Stimulated activated CD8-positive, alpha-beta memory T cell treated with anti-CD3 and anti-CD28 coated beads, Interleukin-2, amount 100 ng/mL, for 1 hour (primary cell): ENCODE results near the gene OR14A16.

Source experiments
- DNase-seq, 2 donors: peaks; one replicate each; pipeline ENCODE4 v3.0.0-alpha.2; 2020; ENCODE audit warnings: low read depth in 2 of 2

OR14A16 gene, protein sequence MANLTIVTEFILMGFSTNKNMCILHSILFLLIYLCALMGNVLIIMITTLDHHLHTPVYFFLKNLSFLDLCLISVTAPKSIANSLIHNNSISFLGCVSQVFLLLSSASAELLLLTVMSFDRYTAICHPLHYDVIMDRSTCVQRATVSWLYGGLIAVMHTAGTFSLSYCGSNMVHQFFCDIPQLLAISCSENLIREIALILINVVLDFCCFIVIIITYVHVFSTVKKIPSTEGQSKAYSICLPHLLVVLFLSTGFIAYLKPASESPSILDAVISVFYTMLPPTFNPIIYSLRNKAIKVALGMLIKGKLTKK

DNA sequence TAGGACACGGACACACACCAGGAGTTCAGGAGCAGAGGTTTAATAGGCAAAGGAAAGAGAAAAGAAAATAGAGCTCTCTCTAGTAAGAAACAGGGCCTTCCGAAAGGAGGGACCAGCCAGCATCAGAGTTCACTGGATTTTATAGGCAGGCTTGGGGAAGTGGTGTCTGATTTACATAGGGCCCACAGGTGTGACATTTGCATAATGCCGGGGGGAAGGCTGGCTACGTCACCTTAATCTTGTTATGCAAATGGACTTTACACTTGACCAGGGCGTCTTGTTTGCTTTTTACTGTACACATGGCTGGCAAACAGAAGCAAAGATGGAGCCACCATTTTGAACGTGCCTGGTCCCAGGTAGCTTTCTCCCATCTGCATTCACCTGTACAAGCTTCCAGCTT lies at the start of gene OR14A16:
Gene OR14A16, minus strand, starts transcription at position 97 of the 400 bp plus-strand sequence. CDS start 8,390 bp downstream, outside the sequence.
- DNase-seq: no peak

DNA sequence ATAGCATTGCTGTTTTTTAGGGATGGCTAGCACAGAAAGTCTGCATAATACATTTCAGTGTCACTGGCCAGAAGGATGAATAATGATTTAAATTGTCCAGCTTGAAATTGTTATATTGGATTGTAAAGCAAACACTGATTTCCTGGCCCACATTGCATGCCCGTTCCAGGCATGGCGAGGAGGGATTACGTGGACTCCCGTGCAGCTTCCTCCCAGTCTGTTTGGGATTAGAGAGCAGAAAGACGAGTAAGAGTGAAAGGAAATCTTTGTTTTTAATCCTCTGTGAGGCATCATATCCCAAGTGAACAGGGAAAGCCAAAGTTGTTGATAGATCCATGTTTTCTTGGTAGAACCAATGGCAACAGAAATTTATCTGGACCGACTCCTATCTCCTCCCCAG lies 41.5 kb upstream of the OR14A16 start:
- no peak for DNase-seq

DNA sequence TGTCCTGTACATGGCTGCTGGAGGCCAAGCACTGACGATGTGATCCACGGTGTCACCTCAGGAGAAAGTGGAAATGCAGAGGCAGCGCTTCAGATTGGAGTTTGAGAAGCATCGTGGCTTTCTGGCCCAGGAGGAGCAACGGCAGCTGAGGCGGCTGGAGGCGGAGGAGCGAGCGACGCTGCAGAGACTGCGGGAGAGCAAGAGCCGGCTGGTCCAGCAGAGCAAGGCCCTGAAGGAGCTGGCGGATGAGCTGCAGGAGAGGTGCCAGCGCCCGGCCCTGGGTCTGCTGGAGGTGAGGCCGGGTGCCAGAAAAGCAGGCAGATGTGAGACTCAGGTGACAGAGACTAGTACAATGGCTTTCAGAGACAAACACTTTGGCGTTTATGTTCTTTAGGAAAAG lies 40.7 kb upstream of the OR14A16 start:
- DNase-seq: no peak

DNA sequence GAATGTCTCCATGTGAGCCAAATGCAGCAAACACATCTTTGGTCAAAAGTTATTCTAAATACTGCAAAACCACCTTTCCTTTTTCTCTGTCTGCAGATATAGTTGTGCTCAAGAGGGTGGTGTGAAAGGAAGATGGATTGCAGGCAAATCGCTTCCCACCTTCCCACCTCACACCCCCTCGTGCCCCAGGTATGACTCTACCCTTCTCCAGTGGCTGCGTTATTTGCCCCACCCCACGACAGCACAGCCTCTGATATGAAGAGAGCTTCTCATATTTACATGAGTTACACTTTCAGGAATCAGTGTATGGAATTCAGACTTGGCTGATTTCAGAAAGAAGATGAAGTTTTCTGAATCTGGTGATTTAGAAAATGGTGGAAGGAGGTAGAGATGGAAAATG lies 38.8 kb upstream of the OR14A16 start:
- no peak for DNase-seq

DNA sequence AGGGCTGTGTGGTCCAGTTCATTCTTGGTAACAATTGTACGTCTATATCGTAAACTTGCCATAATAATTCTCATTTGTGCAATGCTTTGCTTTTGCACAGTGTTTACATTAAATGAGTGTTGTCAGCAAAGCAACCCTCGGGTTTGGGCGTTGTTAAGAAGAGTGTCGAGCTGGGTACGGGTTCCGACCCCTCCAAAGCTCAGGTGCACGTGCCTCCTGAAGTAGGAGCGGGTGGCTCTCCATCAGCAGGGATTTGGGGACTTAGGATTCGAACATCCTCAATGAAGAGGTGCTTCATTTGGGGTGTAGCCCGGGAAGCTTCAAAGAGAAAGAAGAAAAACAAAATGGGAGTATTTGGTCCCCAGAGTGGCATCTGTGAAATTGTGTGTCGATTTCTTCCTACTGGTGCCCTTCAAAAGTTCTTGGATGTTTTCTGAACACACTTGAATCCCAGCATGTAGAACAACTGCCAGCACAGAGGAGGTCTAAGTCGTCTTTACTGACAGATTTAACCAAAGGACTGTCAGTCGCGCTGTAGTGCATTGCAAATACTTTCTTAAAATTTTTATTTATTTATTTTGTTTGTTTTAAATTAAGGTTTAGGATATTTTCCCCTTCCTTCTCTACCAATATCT lies 34.2 kb upstream of the OR14A16 start:
- DNase-seq: no peak

DNA sequence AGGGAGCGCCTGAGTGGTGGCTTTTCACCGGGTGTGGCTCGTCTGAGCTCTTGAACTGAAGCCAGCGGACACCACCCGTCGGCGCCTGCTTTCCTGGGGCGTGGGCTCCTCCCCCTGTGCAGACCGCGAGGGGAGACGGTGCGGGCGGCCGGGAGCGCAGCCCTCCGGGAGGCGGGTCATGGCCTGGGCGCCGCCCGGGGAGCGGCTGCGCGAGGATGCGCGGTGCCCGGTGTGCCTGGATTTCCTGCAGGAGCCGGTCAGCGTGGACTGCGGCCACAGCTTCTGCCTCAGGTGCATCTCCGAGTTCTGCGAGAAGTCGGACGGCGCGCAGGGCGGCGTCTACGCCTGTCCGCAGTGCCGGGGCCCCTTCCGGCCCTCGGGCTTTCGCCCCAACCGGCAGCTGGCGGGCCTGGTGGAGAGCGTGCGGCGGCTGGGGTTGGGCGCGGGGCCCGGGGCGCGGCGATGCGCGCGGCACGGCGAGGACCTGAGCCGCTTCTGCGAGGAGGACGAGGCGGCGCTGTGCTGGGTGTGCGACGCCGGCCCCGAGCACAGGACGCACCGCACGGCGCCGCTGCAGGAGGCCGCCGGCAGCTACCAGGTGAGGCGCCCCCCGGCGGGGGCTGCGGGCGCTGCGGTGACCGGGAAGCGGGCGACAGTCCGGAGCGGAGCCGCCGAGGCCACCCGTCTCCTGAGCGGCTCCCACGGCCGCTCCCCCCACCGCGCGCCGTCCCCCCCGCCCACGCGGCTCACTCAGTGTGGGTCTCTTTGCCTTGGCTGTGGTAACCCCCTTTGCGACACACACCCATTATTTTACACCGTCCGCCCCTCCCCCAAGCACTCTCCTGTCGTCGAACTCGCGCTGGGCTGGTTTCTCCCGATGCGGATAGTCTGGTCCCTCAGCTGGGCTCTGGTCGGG lies 33.4 kb upstream of the OR14A16 start, which contains the start of gene TRIM58:
Gene TRIM58, plus strand, starts transcription at position 119 of the 916 bp plus-strand sequence. Its CDS starts 60 bp downstream, at position 179.
- no peak for DNase-seq

DNA sequence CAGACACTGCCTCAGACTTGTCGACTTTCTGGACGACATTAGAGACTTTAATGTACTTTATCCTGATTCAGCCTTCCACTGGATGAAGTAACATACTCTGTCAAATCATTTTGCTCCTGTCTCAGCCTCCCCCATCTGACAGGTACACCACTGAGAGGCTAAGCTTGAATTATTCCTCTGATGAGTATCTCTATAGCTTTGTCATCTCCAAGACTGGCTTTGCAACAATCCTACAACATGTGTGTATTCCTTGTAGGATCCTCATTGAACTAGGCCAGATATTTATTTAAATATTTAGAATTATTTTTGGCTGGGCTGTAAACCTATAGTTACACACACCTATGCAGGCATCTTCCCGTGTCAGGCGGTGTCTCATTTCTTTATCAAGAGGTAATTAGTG lies 32.0 kb upstream of the OR14A16 start:
- DNase-seq: no peak

DNA sequence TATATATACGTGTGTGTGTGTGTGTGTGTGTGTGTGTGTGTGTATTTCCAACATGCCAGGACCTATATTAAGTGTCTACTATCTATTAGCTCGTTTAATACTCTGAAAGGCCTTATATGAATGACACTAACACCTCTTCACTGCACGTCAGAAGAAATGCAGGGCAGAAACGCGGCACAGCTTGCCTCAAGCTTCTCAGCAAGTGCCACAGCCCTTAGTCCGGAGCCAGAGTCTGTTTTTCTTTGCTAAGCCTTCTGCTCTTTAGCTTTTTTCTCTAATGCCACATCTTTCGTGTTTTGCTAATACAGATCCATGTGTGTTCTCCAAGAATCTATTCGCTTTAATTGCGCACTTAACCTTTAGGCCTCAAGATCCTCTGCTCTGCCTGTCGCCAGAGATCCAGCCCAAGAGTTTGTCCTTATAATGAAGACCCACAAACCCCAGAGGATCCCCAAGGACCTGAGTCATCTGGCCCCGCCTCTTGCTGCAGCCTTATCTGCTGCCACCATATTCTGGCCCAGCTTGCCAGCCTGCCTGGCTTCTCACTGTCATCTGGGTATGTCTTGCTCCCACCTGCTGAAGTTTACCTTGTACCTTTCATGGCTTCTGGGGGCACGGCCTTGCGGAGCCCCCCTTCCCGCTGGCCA lies 31.1 kb upstream of the OR14A16 start:
- DNase-seq: no peak

DNA sequence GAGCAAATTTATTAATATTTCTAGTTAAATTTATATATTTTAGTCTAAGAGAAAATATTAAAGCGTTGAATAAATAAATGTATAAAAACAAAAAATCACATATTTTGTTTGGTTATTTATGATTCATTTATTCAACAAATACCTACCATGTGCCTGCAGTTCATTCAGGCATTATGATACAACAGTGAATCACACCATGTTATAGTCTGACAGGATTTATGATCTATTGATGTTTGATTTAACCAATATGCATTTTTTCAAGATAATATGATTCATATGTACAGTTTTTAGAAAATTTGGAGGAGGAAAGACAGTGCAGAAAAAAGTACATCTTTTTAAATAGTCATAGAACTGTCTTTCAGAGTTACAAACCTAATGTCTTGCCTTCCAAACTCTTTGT lies 25.7 kb upstream of the OR14A16 start:
- no peak for DNase-seq

DNA sequence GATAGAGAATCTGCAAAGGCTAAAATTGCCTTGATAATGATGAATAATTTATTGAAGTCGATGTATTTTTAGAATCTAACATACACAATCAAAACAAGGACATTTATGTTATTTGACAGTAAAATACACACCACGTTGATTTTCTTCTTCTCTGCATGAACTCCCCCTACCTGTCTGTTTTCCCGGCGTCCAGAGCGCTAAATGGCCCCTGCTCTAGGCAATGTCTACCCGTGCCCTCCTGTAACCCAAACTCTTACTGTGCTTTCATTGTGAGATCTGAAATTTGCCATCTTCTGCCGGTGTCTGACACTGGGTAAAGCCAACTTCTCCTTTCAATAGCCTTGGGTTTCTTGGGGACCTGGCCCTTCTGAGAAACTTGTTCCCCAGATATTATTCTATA lies 24.4 kb upstream of the OR14A16 start:
- DNase-seq: no peak

DNA sequence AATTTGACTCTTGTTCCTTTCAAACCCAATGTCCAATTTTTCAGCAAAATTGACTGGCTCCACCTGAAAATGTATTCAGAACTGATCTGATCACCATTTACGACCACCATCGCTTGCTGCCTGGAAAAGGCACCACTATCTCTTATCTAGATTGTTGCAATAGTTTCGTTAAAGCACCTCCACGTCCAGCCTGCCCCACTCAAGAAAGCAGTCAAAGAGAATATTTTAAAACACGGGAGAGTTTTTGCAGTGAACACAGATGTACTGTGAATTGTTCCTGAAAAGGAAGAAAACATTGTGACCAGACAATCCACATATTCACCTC lies 21.7 kb upstream of the OR14A16 start:
- no peak for DNase-seq

DNA sequence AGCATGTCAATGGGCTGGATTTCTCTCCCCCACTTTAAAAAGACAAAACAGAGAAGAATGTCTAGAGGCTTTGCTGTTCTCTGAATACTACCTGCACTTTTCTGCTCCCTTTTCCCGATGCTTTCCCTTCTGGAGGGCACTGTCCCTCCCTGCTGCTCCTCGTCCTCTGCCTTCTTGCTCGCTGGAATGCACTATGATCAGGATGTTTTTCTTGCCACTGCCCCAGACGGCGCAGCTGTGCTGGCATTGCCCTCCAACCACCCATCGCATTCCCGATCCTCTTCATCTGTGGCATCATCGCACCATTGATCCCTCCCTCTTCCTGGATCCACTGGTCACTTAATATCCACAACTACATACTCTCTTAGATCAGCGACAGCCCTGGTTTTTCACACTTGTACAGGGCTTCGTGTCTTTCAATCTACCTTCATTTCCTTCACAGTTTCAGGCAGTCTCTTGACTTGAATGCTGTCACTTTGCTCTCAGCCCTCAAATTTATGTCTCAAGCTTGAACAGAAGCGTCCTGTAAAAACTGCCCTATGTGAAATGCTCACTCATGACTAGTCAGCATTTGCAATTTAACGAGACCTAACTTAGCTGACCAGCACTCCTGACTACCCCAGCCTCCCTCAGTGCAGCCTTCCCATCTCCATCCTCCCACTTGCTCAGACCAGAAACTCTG lies 21.2 kb upstream of the OR14A16 start:
- no peak for DNase-seq

DNA sequence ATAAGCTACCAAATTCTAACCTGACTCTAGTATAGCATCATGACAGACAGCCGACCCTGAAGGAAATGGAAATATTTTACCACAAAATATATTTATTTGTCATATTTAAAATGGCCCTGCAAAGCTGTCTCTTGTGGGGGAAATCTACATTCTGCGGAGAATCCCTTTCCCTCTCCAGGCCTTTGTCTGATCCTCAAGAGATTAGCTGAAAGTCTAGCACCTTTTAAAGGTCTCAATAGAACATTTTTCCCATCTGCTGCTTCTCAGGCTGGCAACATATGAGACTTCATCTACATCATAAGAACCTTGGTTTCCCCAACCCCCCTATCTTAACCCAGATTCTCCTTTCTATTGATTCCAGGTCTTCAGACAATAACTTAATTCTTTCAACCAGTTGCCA lies 19.5 kb upstream of the OR14A16 start:
- DNase-seq: no peak

DNA sequence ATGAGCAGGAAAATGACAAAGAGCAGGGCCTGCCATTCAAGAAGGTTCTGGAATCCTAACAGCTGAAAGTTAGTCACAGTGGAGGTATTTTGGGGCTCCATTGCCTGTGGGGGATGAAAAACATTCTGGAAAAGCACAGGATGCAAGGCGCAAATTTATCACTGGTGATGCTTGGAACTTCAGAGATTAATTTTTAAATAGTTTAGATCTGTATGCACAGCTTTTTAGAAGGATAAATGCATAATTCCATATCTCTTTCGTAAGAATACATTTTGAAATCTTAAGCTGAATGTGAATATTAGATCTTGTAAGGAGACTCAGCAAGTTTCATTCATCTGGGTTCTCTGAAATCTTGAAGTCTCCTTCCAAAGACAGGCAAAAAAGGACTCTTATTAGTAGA lies 17.9 kb upstream of the OR14A16 start, which contains the start of gene OR11L1:
Gene OR11L1, minus strand, starts transcription at position 101 of the 400 bp plus-strand sequence. Its CDS starts 0 bp downstream, at position 101.
- no peak for DNase-seq

DNA sequence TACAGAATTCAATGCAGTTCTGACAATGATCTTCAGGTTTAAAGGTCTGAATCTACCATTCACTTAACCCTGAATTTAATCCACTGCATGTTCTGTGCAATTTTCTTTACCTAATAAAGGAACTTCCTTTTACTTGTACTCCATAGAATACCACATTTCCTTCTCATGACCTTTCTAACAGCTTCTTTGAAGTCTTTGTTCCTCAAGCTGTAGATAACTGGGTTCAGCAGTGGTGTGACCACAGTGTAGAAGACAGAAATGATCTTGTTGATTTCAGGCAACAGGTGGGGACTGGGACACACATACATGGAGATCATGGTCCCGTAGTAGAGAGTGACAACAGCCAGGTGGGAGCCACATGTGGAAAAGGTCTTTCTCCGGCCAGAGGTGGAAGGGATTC lies 16.9 kb upstream of the OR14A16 start:
- DNase-seq: no peak

DNA sequence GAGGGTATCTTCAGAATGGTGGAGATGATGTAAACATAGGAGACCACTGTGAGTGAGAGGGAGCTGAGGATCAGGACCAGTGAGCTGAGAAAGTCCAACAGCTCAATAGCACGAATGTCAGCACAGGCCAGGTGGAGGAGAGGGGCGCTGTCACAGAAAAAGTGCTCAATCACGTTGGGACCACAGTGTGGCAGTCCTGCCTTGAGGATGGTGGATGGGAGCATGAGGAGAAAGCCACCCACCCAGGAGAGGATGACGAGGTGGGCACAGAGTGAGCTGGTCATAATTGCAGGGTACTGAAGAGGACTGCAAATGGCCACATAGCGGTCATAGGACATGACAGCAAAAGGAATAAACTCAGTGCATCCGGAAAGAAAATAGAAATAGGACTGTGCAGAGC lies 9.7 kb upstream of the OR14A16 start:
- no peak for DNase-seq

DNA sequence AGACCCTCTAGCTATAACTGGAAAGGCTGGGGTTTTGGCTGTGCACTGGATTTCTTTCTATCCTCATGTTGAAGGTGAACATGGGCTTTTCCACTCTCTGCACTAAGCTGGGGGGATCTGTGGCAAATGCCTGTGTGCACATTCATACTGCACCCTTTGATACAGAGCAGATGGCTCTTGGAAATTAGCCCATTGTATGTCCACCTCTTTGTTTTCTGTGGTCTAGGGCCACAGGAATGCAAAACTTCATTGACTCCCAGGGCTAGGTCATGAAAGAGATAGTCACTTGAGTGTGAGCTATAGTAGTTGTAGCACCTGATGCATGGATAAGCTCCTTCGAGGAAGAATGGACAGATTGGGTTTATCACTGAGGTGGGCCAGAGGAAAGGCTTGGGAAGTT lies 5.7 kb upstream of the OR14A16 start:
- DNase-seq: no peak

DNA sequence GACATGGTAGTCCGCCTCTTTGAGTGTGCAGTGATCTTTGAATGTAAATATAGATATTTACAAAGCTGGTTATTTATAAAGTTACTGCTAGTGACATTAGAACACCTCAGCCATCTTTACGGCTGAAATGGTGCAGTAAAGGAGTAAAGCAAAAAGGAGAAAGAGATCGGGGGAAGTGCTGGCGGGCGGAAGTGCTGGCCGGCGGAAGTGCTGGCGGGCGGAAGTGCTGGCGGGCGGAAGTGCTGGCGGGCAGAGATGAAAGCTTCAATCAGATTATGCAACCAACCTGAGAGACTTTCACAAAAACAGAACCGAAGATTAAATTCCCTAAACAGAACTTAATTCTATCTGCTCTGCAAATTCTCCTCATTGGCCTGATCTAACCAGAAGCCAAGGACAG lies 1.4 kb upstream of the OR14A16 start:
- no peak for DNase-seq

DNA sequence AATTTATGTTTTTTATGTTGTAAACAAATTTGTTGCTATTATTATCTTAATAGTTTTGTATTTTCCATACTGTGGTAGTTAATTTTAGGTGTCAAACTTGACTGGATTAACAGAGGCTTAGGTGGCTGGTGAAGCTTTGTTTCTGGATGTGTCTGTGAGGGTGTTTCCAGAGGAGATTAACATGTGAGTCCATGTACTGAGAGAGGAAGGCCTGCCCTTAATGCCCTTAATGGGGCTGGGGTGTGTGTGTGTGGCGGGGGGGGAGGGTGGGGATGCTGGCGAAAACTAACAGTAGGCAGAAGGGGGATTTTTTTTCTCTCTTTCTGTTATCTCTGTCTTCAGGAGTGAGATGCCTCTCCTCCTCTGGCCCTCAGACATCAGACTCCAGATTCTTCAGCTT lies 1.9 kb downstream of the OR14A16 start:
- DNase-seq: no peak

DNA sequence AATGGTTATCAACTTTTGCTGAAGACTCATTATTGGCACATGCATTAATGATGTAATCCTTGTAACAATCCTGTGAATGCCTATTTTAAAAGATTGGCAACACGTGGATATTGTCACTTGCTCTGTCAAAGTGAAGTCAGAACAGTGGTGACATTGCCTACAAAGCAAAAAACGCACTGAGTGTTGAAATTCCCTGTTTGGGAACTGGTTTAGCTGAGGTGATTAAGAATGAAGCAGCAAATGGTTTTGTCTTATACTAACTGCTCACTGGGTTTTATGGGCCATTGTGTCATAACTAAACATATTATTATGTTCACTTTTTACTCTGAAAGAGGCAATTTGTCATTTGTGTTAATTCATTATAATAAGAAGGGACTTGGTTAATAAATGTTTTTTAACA lies 11.3 kb downstream of the OR14A16 start:
- DNase-seq: no peak

DNA sequence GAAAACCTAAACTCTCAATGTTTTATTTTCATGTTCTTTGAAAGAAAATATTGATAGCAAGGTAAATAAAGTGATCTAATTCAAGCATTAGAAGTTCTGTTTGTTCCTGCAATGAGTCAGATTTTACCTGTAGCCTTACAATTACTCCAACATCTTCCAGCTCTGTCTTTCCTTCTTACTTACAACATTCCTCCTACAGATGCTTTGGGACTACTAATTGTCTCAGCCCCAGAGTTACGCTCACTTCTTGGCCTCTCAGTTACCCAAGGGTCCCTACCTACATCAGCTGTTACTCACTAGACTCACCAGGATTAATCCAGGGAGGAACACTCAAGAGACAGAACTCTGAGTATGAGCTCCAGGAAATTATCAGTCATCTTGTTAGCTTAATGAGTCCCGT lies 26.4 kb downstream of the OR14A16 start:
- DNase-seq: no peak
